NCI-H2029 treated with DMSO at 0.1 percent for 48 hours (cell line): ENCODE measurements around the gene DHRS12.

Source experiments
- DNase-seq: peaks from one replicate; lab custom pipeline; 2025; lab: John Stamatoyannopoulos, UW

DHRS12 gene

GRCh38 chr13:51807041-51807440 lies 3.1 kb upstream of the DHRS12 start:
- DNase-seq, result no peak

DNA sequence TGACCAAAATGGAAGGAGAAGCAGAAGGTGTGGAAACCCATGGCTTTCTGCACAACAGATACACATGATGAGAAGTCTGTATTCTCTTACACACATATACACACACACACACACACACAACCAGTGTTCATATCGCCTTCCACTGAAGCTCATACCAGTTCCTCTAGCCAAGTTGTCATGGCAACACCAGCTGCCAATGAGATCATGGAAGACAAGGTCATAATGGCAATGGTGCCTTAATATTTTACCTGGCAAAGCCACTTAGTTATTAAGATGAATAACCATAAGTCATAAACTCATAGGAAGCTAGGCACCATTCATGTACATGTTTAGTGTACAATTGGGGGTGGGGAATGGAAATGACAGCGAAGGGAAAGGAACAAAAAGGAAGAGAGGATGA lies 2.6 kb upstream of the DHRS12 start:
- no peak for DNase-seq

DNA sequence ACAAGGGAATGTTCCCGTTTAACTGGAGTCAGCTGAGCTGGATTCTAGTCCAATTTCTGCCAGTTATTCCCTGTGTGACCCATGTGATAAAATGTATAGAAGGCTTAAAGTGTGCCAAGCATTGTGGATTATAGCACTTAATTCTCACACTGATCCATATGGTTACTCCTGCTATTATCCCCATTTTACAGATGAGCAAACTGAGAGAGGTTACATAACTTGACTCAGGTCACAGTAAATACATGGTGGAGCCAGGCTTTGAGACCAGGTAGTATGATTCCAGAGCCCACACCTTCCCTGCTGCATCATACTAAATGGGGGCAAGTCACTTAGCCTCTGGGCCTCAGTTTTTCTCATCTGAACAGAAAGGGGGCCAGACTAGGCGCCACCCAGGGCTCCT lies 2.0 kb upstream of the DHRS12 start:
- DNase-seq, result no peak

DNA sequence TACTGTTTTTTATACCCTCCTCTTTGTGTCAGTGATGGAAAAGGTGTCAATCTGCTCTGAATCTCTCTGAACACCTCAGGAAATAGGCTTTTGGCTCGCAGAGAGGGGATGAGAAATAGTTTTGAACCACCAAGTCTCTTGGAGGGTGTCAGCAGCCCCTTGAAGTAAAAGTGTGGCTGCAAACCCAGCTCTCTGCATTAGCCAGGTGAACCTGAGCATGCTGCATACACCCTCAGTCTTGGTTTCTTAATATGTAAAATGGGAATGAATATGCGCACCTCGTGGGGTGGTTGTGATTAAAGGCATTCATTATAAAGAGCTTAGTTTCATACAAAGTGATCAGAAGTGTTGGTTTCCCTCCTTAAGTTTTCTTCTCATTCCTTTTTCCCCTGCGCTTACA lies 1.4 kb upstream of the DHRS12 start:
- no peak for DNase-seq

- no peak for DNase-seq
Observed at GRCh38 chr13:51804295-51805172, 571 bp upstream of the DHRS12 start.

DNA sequence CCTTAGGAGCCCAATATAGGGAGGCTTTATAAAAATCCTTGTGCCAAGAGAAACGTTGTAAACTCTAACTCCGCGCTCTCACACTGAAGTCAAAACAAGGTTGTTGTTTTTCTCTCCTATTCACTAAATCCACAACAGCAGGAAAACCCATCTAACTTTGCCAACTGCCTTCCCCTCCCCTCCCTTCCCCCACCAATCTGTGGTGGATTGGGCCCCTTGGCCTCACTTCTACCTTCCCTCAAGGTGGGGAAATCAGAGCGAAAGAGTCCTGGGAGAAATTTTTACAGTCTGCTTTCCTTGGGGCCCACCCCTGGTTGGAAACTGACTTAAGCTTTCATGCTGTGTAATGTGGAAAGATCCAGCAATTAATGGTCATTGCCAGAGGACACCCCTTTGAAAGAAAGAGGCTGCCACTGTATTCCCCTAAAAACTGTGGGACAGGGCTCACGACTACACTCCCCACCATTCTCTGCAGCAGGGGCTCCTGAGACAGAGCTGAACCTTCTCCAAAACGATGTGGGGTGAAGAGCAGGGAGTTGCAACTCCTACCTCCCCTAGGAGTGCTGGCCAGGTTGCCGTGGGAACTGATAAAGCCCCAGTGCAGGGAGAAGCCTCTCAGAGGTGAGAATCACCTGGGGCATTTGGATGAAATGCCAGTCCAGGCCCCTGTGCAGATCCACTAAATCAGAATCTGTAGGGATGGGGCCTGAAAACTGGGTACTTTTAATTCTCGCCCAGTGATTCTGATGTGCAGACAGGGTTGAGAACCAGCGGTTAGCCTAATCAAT lies 1.1 kb downstream of the DHRS12 start:
- no peak for DNase-seq

DNA sequence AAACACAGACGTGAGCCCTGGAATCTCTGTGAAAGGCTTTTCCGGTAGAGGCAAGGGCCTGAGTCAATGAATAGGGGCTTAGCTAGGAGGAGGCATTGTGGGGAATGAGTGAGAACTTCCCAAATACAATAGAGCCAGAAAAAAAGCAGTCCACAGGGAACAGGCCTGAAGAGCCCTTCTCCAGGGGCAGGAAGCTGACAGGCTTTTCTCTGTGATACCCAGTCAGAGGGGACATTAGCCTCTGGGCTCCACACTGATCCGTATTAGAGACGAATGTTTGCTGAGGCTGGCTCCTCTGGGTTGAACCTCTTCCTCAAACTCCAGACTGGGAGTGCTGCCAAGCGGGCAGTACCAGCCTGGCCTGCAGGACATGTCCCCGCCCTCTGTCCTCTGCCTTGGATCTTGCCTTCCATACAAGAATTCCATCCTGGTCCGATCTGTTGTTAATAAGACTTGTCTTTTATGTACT lies 2.3 kb downstream of the DHRS12 start:
- peak; percentile 26 for DNase-seq

DNA sequence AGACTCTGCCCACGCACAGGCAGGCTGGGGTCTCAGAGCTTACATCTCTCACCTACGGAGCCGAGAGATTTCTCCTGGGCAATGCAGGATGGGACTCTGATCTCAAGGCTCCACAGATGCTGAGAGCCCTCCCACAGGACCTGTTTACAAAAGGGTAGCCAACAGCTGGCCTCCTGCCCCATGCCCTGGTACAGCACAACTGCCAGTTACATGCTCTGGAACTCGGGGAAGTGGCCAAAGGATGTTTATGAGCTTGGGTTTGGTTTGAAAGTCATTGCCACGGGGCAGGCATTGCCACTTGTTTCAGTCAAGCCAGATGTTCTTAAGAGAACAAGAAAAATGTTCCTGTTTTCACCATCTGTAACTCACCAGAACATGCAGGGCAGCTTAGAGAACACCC lies 3.5 kb downstream of the DHRS12 start:
- DNase-seq, result no peak

- DNase-seq, result no peak
Observed at GRCh38 chr13:51799261-51799660, 4.7 kb downstream of the DHRS12 start.

DNA sequence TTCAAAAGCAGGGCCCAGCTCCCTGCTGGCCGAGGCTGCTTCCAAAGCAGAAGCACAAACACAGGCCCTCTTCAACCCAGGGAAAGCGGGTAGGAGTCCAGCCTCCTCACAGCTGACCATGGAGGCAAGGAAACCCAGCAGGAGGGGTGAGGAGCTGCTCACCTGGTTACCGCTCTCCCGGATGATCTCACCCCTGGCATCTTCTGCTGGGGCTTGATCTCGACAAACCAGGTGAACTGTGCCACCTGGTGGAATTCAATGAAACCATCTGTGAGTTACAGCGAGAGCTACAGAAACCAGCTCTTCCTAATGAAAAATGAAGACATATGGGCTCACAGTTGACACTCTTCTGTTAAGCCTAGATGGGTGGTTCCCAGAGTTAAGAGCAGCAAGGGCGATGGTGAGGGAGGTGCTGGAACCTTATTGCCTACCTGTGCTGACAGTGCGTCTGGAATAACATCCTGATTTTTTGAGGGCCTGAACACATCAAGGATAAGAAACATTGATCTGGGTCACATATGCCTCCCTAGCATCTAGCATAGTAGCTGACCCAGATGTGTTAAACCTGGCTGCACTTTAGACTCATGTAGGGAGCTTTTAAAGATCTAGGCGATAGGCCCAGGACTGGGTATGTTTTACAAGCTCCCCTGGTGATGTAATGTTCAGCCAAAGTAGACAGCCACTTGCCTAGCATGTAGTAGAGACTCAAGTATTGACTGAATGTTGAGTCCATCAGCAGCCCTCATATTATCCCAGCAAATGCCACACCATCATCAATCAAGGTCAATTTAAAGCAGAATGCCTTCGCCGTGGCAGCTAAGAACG lies 6.1 kb downstream of the DHRS12 start:
- peak; percentile 50 for DNase-seq

- DNase-seq, result no peak
Observed at GRCh38 chr13:51796546-51796945, 7.4 kb downstream of the DHRS12 start.

- DNase-seq, result no peak
Observed at GRCh38 chr13:51795419-51795818, 8.5 kb downstream of the DHRS12 start.

DNA sequence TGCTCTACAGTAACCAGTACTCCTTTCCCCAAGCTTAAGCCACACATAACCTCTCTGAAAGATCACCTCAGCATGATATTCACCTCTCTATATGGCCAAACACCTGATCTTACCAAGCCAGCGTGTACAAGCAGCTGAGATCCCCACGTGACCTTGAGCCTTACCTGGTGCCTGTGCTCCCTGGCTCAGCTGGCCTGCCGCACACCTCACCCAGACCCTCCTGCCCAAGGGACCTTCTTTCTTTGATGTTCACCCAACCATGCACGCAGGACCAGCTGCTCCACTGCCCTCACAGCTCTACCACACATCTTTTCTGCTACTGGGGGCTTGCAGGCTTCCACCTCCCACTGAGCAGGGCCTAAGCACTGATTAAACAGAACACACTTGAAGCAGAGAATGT lies 9.0 kb downstream of the DHRS12 start:
- DNase-seq, result no peak

- no peak for DNase-seq
Observed at GRCh38 chr13:51793570-51794271, 10.2 kb downstream of the DHRS12 start.

DNA sequence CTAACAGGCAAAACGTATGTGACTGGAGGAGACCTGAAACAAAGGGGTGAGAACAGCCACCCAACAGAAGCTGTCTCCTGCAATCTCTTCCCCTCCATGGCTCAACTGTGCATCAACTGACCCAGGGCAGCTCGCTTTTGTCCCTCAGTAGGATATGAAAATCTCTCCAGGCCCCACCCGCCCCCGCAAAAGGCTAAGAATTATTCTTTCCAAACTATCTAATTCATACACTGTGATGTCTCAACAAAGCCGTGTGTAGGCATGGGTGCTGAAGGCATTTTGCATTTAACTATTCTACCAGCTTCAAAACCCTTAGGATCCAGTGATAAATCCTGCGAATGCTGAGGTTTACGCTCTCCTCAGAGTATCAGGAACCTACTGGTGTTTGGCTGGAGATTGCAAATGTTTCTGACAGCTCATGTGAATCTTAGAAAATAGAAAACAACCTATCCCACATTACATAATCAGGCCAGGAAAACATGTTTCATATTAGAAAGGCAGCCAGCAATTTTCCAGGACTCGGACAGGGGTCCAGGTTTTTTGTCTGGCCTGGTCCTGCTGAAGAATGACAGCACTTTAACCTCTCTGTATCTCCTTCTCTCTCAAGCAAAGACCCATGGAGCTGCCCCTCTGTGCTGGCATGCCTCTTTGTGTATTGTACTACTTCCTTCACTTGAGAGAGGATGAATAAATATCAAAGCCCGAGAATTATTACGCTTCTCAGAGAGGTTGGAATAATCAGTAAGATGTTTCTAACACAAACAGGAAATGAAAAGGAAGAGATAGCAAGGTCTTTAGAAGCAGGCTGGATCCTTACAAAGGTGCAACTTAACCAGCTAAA lies 17.3 kb downstream of the DHRS12 start:
- DNase-seq, result no peak

DNA sequence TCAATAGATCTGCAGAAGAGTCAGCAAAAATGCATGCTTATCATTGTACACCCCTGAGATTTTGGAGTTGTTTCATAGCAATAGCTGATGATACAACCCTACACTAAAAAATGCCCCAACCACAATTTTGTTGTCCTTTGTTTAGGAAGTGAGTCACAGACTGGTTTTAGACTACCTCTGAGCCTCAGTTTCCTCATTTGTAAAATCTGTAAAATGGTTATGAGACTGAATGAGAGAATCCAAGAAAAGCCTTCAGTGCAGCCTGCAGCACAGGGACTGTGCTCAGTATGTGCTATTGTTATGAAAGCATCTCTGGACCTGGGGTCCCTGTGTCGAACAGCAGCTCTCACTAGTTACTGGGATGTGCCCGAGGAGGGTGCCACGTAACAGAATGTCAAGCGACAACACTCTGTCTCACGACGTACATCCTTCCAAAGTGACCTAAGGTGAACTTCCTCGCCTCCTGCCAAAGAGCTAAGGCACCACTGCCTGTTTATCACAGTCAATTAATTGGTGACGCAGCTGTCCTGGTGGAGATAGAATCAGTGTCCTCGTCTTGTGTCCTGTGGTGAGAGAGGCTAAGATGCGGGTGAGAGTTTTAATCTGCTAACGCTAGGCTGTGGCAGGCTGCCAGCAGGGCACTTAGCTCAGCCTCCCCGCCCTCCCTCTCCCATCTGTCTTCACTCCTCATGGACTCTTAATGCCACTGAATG lies 18.1 kb downstream of the DHRS12 start:
- peak; percentile 8 for DNase-seq

DNA sequence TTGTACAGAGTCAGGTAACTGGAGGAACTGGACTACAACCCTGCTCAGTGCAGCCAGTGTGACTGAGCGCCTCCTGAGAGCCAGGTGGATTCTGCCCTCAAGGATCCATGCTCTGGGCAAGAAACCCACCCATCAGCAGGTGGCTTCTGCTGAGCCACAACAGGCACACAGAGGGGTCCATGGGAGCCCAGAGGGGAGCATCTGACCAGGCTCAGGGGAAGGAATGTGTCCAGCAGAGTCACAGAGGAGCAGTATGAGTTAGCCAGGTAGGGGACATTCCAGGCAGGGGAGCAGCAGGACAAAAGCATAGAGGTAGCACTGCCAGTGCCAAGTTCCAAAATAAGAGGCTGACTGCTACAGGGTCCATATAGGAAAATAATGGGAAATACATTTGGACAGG lies 19.9 kb downstream of the DHRS12 start:
- DNase-seq, result no peak

DNA sequence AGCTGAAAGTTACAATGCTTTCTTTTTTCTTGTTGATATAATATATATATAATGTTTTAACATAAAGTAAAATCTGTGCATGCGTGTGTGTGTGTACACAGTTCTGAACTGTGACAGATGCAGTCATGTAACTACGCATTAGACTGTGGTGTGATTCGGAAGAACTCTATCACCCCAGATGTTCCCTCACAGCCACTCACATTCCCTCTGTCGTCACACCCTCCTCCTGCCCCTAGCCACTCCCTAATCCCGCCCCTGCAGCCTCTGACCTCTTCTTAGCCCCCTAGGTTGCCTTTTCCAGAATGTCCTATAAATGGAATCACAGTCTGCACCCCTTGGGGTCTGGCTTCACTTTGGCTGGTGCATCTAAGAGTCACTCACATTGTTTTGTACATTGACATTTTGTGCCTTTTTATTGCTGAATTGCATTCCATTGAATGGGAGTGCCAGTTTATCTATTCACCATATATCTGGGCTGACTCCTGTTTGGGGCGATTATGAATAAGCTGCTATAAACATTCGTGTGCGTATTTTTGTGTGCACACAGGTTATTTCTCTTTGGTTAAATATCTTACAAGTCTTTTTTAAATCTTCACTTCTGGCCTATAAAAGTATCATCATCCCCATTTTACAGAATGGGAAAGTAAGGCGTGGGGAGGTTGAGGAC lies 20.4 kb downstream of the DHRS12 start:
- no peak for DNase-seq

GRCh38 chr13:51782026-51782710 lies 21.8 kb downstream of the DHRS12 start:
- DNase-seq, result no peak
